IPS DF 19.7 (cell line): ENCODE results near the gene HDAC4.

Experiments used
- DNase-seq: peaks from one replicate; pipeline ENCODE4 v3.0.0-alpha.2; 2013; ENCODE audit warnings: low read depth, low spot score

Gene HDAC4

GRCh38 chr2:239014458-239015217, 386.2 kb downstream of the HDAC4 start:
- DNase-seq: no peak

- no peak for DNase-seq
Measured at GRCh38 chr2:239013678-239013976, 387.2 kb downstream of the HDAC4 start.

GRCh38 chr2:239012936-239013677, 387.7 kb downstream of the HDAC4 start:
- DNase-seq: no peak

GRCh38 chr2:239012228-239012627, 388.6 kb downstream of the HDAC4 start:
- DNase-seq: no peak

- DNase-seq: no peak
Measured at GRCh38 chr2:239009589-239009961, 391.2 kb downstream of the HDAC4 start.

- DNase-seq: no peak
Measured at GRCh38 chr2:239008677-239009588, 391.9 kb downstream of the HDAC4 start.

GRCh38 chr2:239008004-239008403, 392.8 kb downstream of the HDAC4 start:
- DNase-seq: no peak

GRCh38 chr2:239006622-239007285, 394.1 kb downstream of the HDAC4 start:
- DNase-seq: no peak

- DNase-seq: no peak
Measured at GRCh38 chr2:239005586-239005985, 395.2 kb downstream of the HDAC4 start.

GRCh38 chr2:239004274-239005015, 396.4 kb downstream of the HDAC4 start:
- DNase-seq: no peak

GRCh38 chr2:239003624-239004273, 397.1 kb downstream of the HDAC4 start:
- no peak for DNase-seq

GRCh38 chr2:239002954-239003623, 397.7 kb downstream of the HDAC4 start:
- no peak for DNase-seq

- no peak for DNase-seq
Measured at GRCh38 chr2:239002591-239002953, 398.2 kb downstream of the HDAC4 start.

GRCh38 chr2:239001794-239002193, 399.0 kb downstream of the HDAC4 start:
- DNase-seq: no peak

GRCh38 chr2:239000500-239001073, 400.2 kb downstream of the HDAC4 start:
- no peak for DNase-seq

GRCh38 chr2:239000089-239000488, 400.7 kb downstream of the HDAC4 start:
- no peak for DNase-seq

- DNase-seq: no peak
Measured at GRCh38 chr2:238999291-238999741, 401.5 kb downstream of the HDAC4 start.

GRCh38 chr2:238998801-238999200, 402.0 kb downstream of the HDAC4 start:
- no peak for DNase-seq
